Measurements from ENCODE around the gene RGCC.

DNA sequence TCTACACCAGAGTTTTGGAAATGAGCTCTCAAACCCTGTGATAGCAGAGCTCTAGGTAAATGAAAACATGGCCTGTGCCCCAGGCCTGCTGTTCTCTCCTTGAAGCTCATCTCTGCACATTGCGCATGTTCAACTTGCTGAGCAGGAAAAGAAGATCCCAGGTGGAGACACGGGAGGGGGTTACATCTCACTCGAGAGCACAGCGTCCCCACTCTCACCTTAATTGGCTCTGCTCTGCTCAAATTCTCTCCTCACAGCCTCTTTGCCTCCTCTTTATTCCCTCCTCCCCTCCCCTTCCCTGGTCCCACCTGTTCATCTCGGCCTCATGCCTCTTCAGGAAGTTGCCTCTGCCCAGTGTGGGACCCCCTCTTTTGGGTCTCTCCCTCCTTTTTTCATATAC, 44.7 kb downstream of the RGCC start:
- TF ChIP-seq CTCF (IDR thresholded peaks at IDR 0.05; ENCODE audit: extremely low read depth in 1 of 2, insufficient read depth in 1 of 2, low read depth in 1 of 2, low read length in 2 of 2) (no peak), POLR2A (IDR thresholded peaks at IDR 0.05; ENCODE audit: low read depth, low read length) (no peak), EZH2 (IDR thresholded peaks at IDR 0.05; ENCODE audit: borderline replicate concordance, low read depth, low read length, severe bottlenecking) (no peak), FOS (IDR thresholded peaks at IDR 0.05; ENCODE audit: borderline replicate concordance, insufficient read depth, low read length) (no peak), POLR2AphosphoS5 (IDR thresholded peaks at IDR 0.05; ENCODE audit: insufficient read depth, low read depth, low read length) (no peak), MYC (IDR thresholded peaks at IDR 0.05; ENCODE audit: low read depth, low read length) (no peak)
- TF ChIP-seq, protein P1, sequence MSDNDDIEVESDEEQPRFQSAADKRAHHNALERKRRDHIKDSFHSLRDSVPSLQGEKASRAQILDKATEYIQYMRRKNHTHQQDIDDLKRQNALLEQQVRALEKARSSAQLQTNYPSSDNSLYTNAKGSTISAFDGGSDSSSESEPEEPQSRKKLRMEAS (IDR thresholded peaks at IDR 0.05; ENCODE audit: insufficient read depth, insufficient read length): no peak
